SK-N-MC (cell line): ENCODE results near the gene RNF223.

Source experiments
- EZH2 ChIP-seq: fragments of 200-600 bp; sonication (generic); IDR thresholded peaks from one replicate; pipeline ENCODE4 v1.6.1; 2017; ENCODE audit warnings: antibody characterized with exemption
- FOXP2 ChIP-seq: optimal IDR thresholded peaks from 2 replicates; pipeline ENCODE3; 2011; ENCODE audit warnings: mild to moderate bottlenecking, moderate library complexity; ENCODE audit not compliant: insufficient read depth; ENCODE audit errors: extremely low read length, control extremely low read depth
- POLR2AphosphoS5 ChIP-seq: IDR thresholded peaks from 2 replicates; pipeline ENCODE4 v1.6.1; 2012; ENCODE audit warnings: mild to moderate bottlenecking, low read depth, low read length, borderline replicate concordance

DNA sequence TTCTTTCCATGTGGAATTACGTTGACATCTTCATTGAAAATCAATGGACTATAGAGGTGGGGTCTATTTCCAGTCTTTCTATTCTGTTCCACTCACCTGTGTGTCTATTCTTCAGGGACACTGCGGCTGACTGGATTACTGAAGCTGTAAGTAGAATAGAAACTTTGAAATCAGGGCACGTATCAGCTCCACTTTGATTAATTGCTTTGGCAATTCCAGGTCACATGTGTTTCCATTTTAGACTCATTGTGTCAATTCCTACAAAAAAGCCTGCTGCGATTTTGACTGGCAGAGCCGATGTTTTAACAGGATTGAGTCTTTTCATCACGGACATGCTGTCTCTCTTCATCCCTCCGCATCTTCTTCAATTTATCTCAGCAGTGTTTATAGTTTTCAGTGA is 20.9 kb upstream of the RNF223 start:
- TF ChIP-seq EZH2 (no peak), POLR2AphosphoS5 (no peak), FOXP2 (no peak)
